Astrocyte of the hippocampus (primary cell): ENCODE results near the gene COMMD7.

ENCODE experiments used
- DNase-seq: peaks from one replicate; pipeline ENCODE4 v3.0.0; 2011; ENCODE audit warnings: low read depth, low spot score

Gene COMMD7

GRCh38 chr20:32743237-32744112 is at the start of gene COMMD7:
Gene COMMD7 (minus strand): TSS chr20:32743467. CDS start chr20:32743391, 76 bp downstream.
- DNase-seq: peak; percentile 77

GRCh38 chr20:32792731-32793458 is 49.6 kb upstream of the COMMD7 start:
- no peak for DNase-seq

GRCh38 chr20:32792316-32792715 is 49.0 kb upstream of the COMMD7 start:
- DNase-seq: peak; percentile 79

GRCh38 chr20:32790751-32791057 is 47.4 kb upstream of the COMMD7 start:
- no peak for DNase-seq

- DNase-seq: peak; percentile 87
These were observed 46.9 kb upstream of the COMMD7 start for GRCh38 chr20:32789896-32790750.

GRCh38 chr20:32787168-32787567 is 43.9 kb upstream of the COMMD7 start:
- DNase-seq: no peak

GRCh38 chr20:32786059-32786760 is 42.9 kb upstream of the COMMD7 start:
- no peak for DNase-seq

GRCh38 chr20:32784369-32785080 is 41.3 kb upstream of the COMMD7 start:
- no peak for DNase-seq

- no peak for DNase-seq
These were observed 37.7 kb upstream of the COMMD7 start for GRCh38 chr20:32780749-32781655.

GRCh38 chr20:32780278-32780677 is 37.0 kb upstream of the COMMD7 start:
- DNase-seq: no peak

- no peak for DNase-seq
These were observed 36.4 kb upstream of the COMMD7 start for GRCh38 chr20:32779500-32780211.

GRCh38 chr20:32777177-32777956 is 34.1 kb upstream of the COMMD7 start:
- peak; percentile 53 for DNase-seq

GRCh38 chr20:32775336-32775991 is 32.2 kb upstream of the COMMD7 start:
- no peak for DNase-seq

- DNase-seq: no peak
These were observed 30.6 kb upstream of the COMMD7 start for GRCh38 chr20:32773855-32774254.

- DNase-seq: no peak
These were observed 30.0 kb upstream of the COMMD7 start for GRCh38 chr20:32773223-32773622.

- no peak for DNase-seq
These were observed 28.8 kb upstream of the COMMD7 start for GRCh38 chr20:32772046-32772445.

GRCh38 chr20:32767418-32768198 is 24.3 kb upstream of the COMMD7 start:
- no peak for DNase-seq
